ENCODE results near the gene TBC1D14.

The TBC1D14 gene

DNA sequence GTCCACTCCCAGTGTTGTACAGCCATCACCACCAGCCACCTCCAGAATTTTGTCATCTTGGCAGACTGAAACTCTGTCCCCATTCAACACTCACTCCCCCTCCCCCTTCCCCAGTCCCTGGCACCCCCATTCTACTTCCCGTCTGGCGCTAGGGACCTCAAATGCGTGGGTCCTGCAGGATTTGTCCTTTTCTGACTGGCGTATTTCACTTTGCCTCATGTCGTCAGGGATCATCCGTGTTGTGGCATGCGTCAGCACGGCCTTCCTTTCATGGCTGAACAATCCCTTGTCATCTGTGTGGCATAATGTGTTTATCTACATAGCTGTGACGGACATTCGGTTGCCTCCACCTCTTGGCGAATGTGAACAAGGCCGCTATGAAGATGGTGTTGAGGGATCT lies 139.0 kb downstream of the TBC1D14 start:
- no peak for DNase-seq

- no peak for DNase-seq
Observed at GRCh38 chr4:7049295-7049694, 139.7 kb downstream of the TBC1D14 start.

GRCh38 chr4:7049739-7050138 lies 140.1 kb downstream of the TBC1D14 start:
- no peak for DNase-seq

- DNase-seq = no peak
Observed at GRCh38 chr4:7050481-7051143, 141.0 kb downstream of the TBC1D14 start.

DNA sequence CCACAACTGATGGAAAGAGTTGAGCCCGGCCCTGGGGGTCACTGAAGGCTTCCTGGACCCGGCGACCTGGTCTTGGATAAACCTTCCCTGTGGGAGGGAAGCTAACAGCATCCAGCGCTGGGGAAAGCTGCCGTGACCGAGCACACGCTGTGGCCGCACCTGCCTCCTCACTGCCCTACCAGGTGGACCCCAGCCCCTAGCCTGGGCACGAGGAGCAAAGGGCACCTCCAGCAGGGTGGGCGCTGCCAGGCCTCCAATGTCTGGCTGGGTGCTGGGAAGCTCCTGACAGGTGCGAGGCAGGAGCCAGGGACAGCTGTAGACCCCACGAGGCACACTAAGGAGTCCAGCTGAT lies 141.5 kb downstream of the TBC1D14 start:
- DNase-seq = no peak

- DNase-seq = no peak
Observed at GRCh38 chr4:7051905-7052304, 142.3 kb downstream of the TBC1D14 start.

GRCh38 chr4:7052313-7052712 lies 142.7 kb downstream of the TBC1D14 start:
- DNase-seq = no peak

DNA sequence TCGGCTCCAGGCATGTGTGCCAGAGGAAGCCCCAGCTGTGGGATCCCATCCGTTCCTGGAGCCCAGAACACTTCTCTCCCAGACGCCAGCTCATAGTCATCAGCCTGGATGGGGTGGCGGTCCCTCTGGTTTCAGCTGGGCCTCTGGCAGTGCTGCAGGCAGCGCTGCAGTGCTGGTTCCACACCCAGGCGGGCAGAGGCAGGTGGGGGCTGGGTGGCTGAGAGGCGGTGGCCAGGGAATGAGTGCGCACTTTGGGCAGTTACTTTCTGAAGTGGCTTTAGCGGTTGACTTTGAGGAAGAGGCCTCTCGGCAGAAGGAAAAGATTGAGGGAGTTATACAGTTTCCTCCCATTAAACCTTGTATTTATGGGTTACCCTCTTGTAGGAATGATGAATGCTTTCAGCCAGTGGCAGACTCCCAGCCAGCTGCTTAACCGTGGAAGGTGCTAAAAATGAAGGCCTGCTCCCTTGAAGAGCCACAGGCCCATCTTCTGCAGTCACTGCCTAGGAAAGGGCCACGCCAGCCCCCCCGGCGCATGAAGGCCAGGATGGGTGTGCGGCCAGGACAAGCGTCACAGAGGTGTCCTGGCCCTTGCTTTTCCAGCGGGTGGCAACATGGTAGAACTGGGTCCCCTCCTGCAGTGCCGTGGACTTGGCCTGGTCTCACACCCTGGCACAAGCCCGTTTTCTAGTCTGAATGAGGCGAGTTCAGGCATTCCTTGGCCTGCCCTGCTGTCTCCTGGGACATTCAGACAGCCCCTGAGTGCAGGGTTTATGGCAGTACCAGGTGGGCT lies 143.5 kb downstream of the TBC1D14 start:
- peak in 1 of 2 experiments; percentile 40 for DNase-seq

DNA sequence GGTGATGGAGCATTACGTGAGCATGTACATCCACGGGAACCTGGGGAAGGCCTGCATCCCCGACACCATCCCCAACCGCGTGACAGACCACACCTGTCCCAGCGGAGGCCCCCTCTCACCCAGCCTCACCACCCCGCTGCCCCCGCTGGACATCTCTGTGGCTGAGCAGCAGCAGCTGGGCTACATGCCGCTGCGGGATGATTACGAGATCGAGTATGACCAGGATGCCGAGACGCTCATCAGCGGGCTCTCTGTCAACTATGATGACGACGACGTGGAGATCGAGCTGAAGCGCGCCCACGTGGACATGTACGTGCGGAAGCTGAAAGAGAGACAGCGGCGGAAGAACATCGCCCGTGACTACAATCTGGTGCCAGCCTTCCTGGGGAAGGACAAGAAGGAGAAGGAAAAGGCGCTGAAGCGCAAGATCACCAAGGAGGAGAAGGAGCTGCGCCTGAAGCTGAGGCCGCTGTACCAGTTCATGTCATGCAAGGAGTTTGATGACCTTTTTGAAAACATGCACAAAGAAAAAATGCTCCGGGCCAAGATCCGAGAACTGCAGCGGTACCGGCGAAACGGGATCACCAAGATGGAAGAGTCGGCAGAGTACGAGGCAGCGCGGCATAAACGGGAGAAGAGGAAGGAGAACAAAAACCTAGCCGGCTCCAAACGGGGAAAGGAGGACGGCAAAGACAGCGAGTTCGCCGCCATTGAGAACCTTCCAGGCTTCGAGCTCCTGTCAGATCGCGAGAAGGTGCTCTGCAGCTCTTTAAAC lies 144.7 kb downstream of the TBC1D14 start:
- no peak for DNase-seq

DNA sequence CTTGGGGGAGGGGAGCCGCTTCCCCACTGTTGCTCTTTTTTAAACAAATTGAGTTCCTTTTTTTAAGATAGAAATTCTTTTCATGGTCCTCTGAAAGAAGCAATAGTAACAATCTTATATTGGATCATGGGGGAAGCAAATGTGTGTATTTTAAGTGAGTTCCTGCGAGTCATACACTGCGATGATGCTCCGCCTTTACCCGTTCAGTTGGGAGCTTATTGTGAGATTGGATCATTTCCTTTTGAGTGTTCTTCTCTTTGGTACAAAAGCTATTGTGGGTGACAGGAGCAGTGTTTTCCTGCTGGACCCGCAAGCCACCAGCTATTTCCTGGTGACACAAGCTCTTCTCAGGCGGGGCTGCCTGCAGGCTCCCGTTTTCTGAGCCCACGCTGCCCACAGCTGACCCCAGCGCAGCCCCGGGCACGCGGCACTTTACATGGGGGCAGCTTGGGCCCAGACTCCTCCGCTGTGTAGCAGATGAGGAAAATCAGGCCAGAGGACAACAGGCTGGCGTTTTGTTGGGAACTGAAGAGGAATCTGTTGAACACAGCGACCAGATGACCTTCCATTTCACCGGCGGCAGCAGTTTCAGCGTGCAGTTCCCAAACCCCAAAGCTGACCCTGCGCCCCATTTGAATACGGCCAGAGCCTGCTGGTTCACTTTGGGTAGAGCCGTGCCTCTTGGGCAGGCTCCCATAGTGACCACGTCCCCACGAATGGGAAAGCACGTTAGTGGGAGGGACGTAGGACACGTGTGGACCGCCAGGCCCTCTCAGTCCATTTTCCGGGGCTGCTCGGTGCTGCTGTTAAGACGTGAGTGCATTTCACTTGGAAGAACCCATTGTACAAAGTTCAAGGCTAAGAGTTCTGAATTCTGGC lies 145.7 kb downstream of the TBC1D14 start:
- no peak for DNase-seq

DNA sequence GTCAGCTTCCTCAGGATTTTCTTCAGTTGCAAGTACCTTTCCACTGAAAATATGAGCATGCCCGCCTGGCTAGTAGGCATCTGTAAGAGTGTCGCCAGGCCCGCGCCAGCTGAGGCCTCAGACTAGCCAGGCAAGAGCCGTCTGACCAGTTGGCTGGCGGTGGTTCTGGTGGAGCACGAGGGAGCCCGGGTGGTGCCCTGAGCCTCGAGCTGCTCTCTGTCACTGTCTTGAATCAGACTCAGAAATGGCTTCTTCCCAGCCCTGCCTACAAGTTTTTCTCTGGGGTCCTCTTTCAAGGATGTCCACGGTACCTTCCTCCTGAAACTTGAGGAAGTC lies 146.3 kb downstream of the TBC1D14 start:
- DNase-seq = no peak

GRCh38 chr4:7058792-7059191 lies 149.2 kb downstream of the TBC1D14 start:
- no peak for DNase-seq

DNA sequence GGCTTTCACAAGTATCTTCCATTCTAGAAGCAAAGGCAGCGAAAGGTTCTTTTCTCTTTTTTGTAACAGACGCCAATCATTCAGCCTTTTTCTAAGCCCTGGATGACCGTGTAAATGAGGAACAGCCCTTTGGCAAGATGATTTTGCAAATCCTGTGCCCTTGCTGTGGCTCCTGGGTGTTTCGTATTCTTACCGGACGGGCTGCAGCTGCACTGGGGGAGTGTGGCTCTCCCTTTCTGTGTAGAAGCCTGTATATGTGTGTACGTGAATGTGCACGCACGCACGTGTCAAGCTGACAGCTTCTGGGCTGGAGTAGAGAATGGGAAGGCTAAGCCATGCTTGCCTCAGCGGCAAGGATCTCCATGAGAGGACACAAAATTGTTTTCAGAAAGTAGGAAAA lies 150.0 kb downstream of the TBC1D14 start:
- no peak for DNase-seq

DNA sequence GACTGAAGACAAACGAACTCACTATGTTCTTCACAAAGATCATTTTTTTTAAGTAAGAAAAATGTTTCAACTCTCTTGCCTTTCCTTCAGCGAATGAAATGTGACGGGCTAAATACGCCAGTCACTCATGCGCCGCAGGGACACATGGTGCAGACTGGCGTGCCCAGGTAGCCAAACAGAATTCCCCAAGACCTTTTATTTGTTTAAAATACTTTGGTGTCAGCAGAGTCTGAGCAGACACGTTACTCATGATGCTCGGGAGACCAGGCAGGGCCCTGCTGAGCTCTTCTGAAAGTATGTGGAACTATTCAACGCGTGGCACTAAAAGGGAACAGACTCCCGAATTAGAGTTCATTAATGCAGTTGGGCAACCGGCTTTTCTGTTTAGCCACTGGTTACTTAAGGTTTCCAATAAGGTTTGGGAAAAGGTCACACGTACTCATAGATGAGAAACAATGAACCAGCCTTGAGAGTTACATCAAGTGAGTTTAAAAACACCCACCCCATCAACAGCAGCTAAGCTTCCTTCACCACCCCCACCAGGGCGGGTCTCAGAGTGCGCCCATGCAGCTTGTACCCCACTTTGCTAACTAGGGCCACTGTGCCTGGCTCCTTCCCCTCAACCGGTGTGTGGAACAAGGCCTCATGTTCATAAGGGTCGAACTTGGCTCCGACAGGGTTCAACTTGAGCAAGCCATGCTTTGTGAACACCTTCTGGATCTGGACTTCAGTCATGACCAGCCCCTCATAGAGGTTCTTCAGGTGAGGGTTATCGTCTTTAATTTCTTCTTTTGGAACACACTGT lies 150.9 kb downstream of the TBC1D14 start:
- no peak for DNase-seq

DNA sequence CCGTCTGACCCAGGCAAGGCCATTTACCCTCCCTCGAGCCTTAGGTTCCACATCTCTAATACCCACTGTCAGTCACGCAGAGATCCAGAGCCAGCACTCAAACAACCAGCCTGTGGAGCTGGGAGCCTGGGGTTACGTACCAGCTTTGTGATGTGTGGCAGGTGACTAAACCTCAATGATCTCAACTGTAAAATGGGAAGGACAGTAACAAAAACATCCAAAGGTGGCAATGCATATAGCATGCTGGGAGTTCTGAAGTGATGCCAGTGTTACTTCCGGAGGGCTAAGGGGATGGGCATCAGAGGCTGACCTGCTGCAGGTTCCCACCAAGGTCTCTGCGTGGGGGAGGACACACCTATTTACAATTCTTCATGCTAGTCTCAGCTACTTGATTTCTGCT lies 152.2 kb downstream of the TBC1D14 start:
- no peak for DNase-seq

DNA sequence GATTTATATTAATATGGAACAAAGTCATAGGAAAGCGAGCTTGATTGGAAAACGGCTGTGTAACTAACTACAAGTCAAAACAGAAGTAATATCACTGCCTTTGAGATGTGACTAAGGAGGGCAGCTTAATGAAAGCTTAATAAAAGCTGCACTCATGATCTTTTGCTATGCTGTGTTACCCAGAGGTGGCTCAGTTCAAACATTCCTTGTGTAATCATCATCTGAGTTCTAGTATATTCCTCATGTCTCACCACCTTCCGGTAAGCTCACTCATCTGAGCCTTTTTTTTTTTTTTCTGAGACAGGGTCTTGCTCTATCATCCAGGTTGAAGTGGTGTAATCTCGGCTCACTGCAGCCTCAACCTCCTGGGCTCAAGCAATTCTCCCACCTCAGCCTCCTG lies 153.2 kb downstream of the TBC1D14 start:
- DNase-seq = no peak

DNA sequence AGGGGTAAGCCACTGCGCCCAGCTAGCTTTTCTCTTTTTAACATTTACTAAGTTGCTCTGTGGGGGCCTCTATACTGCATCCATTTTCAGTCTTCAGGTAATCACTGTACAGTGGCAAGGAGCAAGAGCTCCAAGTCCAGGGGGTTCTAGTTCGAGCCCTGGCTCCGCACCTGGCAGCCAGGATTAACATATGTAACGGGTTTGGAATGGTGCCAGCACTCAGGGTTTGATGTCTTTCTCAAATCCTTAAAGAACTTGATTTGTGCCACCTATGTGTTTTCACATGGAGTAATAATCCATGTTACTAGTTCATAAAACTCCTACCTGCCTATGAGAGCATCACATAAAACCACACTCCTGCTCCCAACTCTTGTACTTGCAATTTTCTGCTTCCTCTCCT lies 153.7 kb downstream of the TBC1D14 start:
- DNase-seq = no peak

DNA sequence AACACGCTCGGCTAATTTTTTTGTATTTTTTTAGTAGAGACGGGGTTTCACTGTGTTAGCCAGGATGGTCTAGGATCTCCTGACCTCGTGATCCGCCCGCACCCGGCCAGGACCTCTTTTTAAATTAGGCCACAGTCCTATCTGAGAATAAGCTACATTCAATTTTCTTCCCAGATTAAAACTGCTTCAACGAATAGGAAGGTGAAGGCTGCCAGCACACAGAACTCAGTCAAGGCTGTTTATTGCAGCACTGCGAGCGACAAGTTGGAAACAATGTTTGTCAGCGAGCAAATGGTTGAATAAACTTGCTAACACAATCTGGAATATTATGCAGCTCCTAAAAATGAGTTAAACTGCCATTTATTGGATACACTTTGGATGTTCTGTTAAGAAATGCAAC lies 156.4 kb downstream of the TBC1D14 start:
- DNase-seq = no peak

GRCh38 chr4:7066493-7066892 lies 156.9 kb downstream of the TBC1D14 start:
- DNase-seq = no peak

- DNase-seq = no peak
Observed at GRCh38 chr4:7067126-7067451, 157.5 kb downstream of the TBC1D14 start.

GRCh38 chr4:7067452-7068278 lies 158.0 kb downstream of the TBC1D14 start, which contains the start of gene GRPEL1:
Gene GRPEL1, minus strand, starts transcription at chr4:7068064. Its CDS starts 32 bp downstream, at chr4:7068032.
- peak; percentile 99 to 100 for DNase-seq

Measured in NCI-H187 (cell line).